ENCODE measurements around the gene F2R. TPM values are rescaled to one million over a fixed set of nuclear protein-coding genes. Genes with fewer than 3 reads are reported as not detected.
A peak's percentile ranks its signal among the peaks of the same experiment; 100 is the strongest.

The F2R gene
- polyA plus RNA-seq, 1 donor (not counting 4 experiments of a cell fraction or from before 2014, with no cell fraction given), result 56.8 TPM

DNA sequence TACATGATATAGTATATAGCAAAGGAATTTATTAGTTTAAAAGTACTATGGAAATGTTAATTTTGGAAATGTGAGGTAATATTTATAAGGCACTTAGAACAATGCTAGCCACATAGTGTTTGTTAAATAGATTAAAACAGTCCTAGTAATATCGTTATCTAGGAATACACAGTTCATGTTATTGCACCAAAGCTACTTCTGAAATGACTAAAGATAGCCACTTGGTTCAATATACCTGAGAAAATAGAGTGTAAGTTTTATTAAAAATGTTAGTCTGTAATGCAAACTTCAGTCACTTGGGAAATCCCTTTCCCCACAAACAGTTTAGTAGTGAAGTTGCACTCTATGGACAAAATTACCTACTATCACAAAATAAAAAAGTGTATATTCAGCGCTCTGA is 15.4 kb upstream of the F2R start:
- Histone ChIP-seq H3K4me3 (ENCODE audit: control insufficient read depth in 2 of 3, extremely low read depth in 1 of 3, insufficient read depth in 2 of 3, low read depth in 1 of 3, low read length in 3 of 3) (no peak overlapping the region), H3K36me3 (ENCODE audit: control insufficient read depth in 2 of 2, extremely low read depth in 1 of 2, insufficient read depth in 2 of 2, low read length in 2 of 2) (no peaks in the 10 kb centered on the region), H3K9me1 (ENCODE audit: control insufficient read depth, extremely low read depth, insufficient read depth, low read length) (no peaks in the 10 kb centered on the region), H3K9me3 (ENCODE audit: control insufficient read depth, low read depth, low read length) (no peaks in the 10 kb centered on the region), H3K4me1 (ENCODE audit: control insufficient read depth, extremely low read depth, insufficient read depth, low read length) (peaks cover 8% of the 10 kb centered on the region), H4K20me1 (ENCODE audit: control insufficient read depth, extremely low read depth, insufficient read depth, low read length) (no peaks in the 10 kb centered on the region), H3K79me2 (ENCODE audit: control insufficient read depth, insufficient read depth, low read length) (no peaks in the 10 kb centered on the region), H3K9ac (ENCODE audit: control insufficient read depth, extremely low read depth, insufficient read depth, low read length) (no peak overlapping the region), H3K27ac (ENCODE audit: control insufficient read depth, insufficient read depth, low read length) (no peak overlapping the region), H2AFZ (ENCODE audit: control insufficient read depth, low read length) (no peak overlapping the region), H3K27me3 (ENCODE audit: control insufficient read depth, extremely low read depth, insufficient read depth, low read length) (no peaks in the 10 kb centered on the region), H3K4me2 (ENCODE audit: control insufficient read depth, extremely low read depth, insufficient read depth, low read depth, low read length) (no peak overlapping the region)
- no peak for TF ChIP-seq EZH2 (IDR thresholded peaks at IDR 0.05; ENCODE audit: low read length)
- TF ChIP-seq, protein P1, sequence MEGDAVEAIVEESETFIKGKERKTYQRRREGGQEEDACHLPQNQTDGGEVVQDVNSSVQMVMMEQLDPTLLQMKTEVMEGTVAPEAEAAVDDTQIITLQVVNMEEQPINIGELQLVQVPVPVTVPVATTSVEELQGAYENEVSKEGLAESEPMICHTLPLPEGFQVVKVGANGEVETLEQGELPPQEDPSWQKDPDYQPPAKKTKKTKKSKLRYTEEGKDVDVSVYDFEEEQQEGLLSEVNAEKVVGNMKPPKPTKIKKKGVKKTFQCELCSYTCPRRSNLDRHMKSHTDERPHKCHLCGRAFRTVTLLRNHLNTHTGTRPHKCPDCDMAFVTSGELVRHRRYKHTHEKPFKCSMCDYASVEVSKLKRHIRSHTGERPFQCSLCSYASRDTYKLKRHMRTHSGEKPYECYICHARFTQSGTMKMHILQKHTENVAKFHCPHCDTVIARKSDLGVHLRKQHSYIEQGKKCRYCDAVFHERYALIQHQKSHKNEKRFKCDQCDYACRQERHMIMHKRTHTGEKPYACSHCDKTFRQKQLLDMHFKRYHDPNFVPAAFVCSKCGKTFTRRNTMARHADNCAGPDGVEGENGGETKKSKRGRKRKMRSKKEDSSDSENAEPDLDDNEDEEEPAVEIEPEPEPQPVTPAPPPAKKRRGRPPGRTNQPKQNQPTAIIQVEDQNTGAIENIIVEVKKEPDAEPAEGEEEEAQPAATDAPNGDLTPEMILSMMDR (optimal IDR thresholded peaks at IDR 0.05 in 1 of 3, IDR thresholded peaks at IDR 0.05 in 1 of 3, conservative IDR thresholded peaks at IDR 0.05 in 1 of 3; ENCODE audit: extremely low read depth in 1 of 3, insufficient read depth in 2 of 3, low read length in 3 of 3), result no peak
- dilution Hi-C loops (cut with MboI; ENCODE audit: extremely low pct_ligation_motif_present, low sequenced_read_pairs), result no loop called here
- no peak for DNase-seq (ENCODE audit: low read depth, low spot score)
- FAIRE-seq, result no peak

DNA sequence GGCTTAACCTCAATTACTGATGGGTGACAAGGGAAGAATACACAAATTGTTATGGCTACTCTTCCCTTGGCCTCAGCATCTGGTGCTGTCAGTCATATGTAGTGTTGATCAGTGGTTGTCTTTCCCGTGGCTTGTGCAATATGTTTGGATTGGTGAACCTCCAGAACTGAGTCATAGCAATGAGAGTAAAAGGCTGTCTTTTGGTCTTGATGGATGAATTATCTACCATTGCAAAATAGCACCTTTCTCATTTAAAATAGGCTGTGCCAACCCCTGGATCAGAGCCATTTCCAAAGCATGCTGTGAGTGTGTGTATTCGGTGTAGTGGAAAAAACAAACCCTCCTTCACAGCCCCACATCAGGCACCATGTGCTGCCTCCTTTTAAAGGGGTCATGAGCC is 14.6 kb upstream of the F2R start:
- Histone ChIP-seq H3K9me1 (ENCODE audit: control insufficient read depth, extremely low read depth, insufficient read depth, low read length) (no peaks in the 10 kb centered on the region), H3K4me2 (ENCODE audit: control insufficient read depth, extremely low read depth, insufficient read depth, low read depth, low read length) (peak overlapping the region; percentile 13), H3K9ac (ENCODE audit: control insufficient read depth, extremely low read depth, insufficient read depth, low read length) (no peak overlapping the region), H3K27ac (ENCODE audit: control insufficient read depth, insufficient read depth, low read length) (no peak overlapping the region), H4K20me1 (ENCODE audit: control insufficient read depth, extremely low read depth, insufficient read depth, low read length) (no peaks in the 10 kb centered on the region), H3K9me3 (ENCODE audit: control insufficient read depth, low read depth, low read length) (no peaks in the 10 kb centered on the region), H3K36me3 (ENCODE audit: control insufficient read depth in 2 of 2, extremely low read depth in 1 of 2, insufficient read depth in 2 of 2, low read length in 2 of 2) (no peaks in the 10 kb centered on the region), H3K4me1 (ENCODE audit: control insufficient read depth, extremely low read depth, insufficient read depth, low read length) (peaks cover 8% of the 10 kb centered on the region), H2AFZ (ENCODE audit: control insufficient read depth, low read length) (no peak overlapping the region), H3K4me3 (ENCODE audit: control insufficient read depth in 2 of 3, extremely low read depth in 1 of 3, insufficient read depth in 2 of 3, low read depth in 1 of 3, low read length in 3 of 3) (no peak overlapping the region), H3K79me2 (ENCODE audit: control insufficient read depth, insufficient read depth, low read length) (no peaks in the 10 kb centered on the region), H3K27me3 (ENCODE audit: control insufficient read depth, extremely low read depth, insufficient read depth, low read length) (no peaks in the 10 kb centered on the region)
- DNase-seq (ENCODE audit: low read depth, low spot score), result no peak
- TF ChIP-seq EZH2 (IDR thresholded peaks at IDR 0.05; ENCODE audit: low read length), result no peak
- TF ChIP-seq, protein P1 (optimal IDR thresholded peaks at IDR 0.05 in 1 of 3, IDR thresholded peaks at IDR 0.05 in 1 of 3, conservative IDR thresholded peaks at IDR 0.05 in 1 of 3; ENCODE audit: extremely low read depth in 1 of 3, insufficient read depth in 2 of 3, low read length in 3 of 3), result no peak
- peak; percentile 96 for FAIRE-seq
- dilution Hi-C loops (cut with MboI; ENCODE audit: extremely low pct_ligation_motif_present, low sequenced_read_pairs), result no loop called here

Data from keratinocyte (primary cell).